HCT116 (cell line): ENCODE results near the gene PKIB. TPM values are rescaled to one million over a fixed set of nuclear protein-coding genes. Genes with fewer than 3 reads are reported as not detected.

ENCODE experiments used
- ATAC-seq: fragments of 200-7000 bp; cut with Tn5 transposase; 2 replicates; pipeline ENCODE4 v1.9.1; 2020; ENCODE audit warnings: mild to moderate bottlenecking, moderate library complexity
- Bru-seq: library from RNA; stranded (reverse); fragments of 400-500 nt; gene quantifications from one replicate; lab custom pipeline; 2021; lab: Mats Ljungman, UMichigan
- BruChase-seq, 2 experiments: library from RNA; stranded (reverse); fragments of 400-500 nt; gene quantifications; one replicate each; lab custom pipeline; 2021; lab: Mats Ljungman, UMichigan
- BruUV-seq: library from RNA; stranded (reverse); fragments of 400-500 nt; replicated peaks from 2 replicates; lab custom pipeline; 2021; lab: Mats Ljungman, UMichigan
- CTCF ChIA-PET: fragments of 300-600 bp; sonication (Branson Sonifier 250); formaldehyde crosslinking; loops from one replicate; lab custom pipeline; 2021; ENCODE audit warnings: antibody characterized with exemption; lab: Charles Lee
- POLR2A ChIA-PET: fragments of 300-600, 350-600 bp; sonication (Branson Sonifier 250); formaldehyde crosslinking; loops from one replicate; lab custom pipeline; 2021; ENCODE audit warnings: antibody characterized with exemption; lab: Charles Lee
- RAD21 ChIA-PET, 2 experiments: fragments of 300-600 bp; sonication (Branson Sonifier 250); formaldehyde crosslinking; loops; one replicate each; lab custom pipeline; 2023; ENCODE audit warnings: low total read pairs in 2 of 2; ENCODE audit not compliant: uncharacterized antibody in 2 of 2, unreplicated experiment in 2 of 2, low non-redundant PET in 1 of 2; lab: Charles Lee
- DNase-seq: peaks from one replicate; pipeline ENCODE4 v3.0.0-alpha.2; 2010; ENCODE audit warnings: low read depth, low spot score
- H2AFZ ChIP-seq: fragments of 200-600 bp; shearing (Covaris generic), sonication (generic); 2 replicates; pipeline ENCODE4 v1.6.1; 2017; ENCODE audit warnings: low read depth, mixed run types, mixed read lengths, antibody characterized with exemption, low read length; ENCODE audit not compliant: poor library complexity, severe bottlenecking
- H3K27ac ChIP-seq: 2 replicates; pipeline ENCODE4 v1.5.1; 2012; ENCODE audit warnings: low read depth, low read length
- H3K27me3 ChIP-seq: fragments of 200-600 bp; sonication (generic); 2 replicates; pipeline ENCODE4 v1.6.1; 2016; ENCODE audit warnings: mixed run types, low read length, mixed read lengths; ENCODE audit not compliant: insufficient read depth
- H3K36me3 ChIP-seq, 2 experiments: fragments of 200-500 bp in 1 of 2; fragments of 200-600 bp in 1 of 2; sonication (Bioruptor generic) in 1 of 2; sonication (generic) in 1 of 2; 2 replicates each; pipeline versions ENCODE4 v1.5.1 to v1.6.1; 2014 to 2016; ENCODE audit warnings: low read length in 2 of 2, inconsistent platforms in 1 of 2, mixed read lengths in 1 of 2, mixed run types in 1 of 2; ENCODE audit not compliant: insufficient read depth in 2 of 2, control insufficient read depth in 1 of 2
- H3K4me1 ChIP-seq, 2 experiments: fragments of 200-600 bp in 1 of 2; sonication (generic) in 1 of 2; 2 replicates each; pipeline versions ENCODE4 v1.5.1 to v1.6.1; 2012 to 2017; ENCODE audit warnings: low read length in 2 of 2, inconsistent platforms in 1 of 2, mild to moderate bottlenecking in 1 of 2, mixed read lengths in 1 of 2, mixed run types in 1 of 2, moderate library complexity in 1 of 2; ENCODE audit not compliant: insufficient read depth in 2 of 2, control insufficient read depth in 1 of 2
- H3K4me2 ChIP-seq: fragments of 200-600 bp; sonication (generic); 2 replicates; pipeline ENCODE4 v1.6.1; 2017; ENCODE audit warnings: mixed run types, low read length, mixed read lengths
- H3K4me3 ChIP-seq, 2 experiments: fragments of 200-600 bp in 1 of 2; sonication (generic) in 1 of 2; replicated peaks in 1 of 2; 2 replicates each; pipeline ENCODE4 v1.5.1; 2011 to 2016; ENCODE audit warnings: low read length in 2 of 2, control low read depth in 1 of 2, low read depth in 1 of 2, mild to moderate bottlenecking in 1 of 2, mixed read lengths in 1 of 2, mixed run types in 1 of 2
- H3K79me2 ChIP-seq: fragments of 200-600 bp; sonication (generic); 2 replicates; pipeline ENCODE4 v1.6.1; 2017; ENCODE audit warnings: mild to moderate bottlenecking, mixed run types, low read length, moderate library complexity, mixed read lengths; ENCODE audit not compliant: insufficient read depth
- H3K9ac ChIP-seq: fragments of 200-600 bp; sonication (generic); 2 replicates; pipeline ENCODE4 v1.6.1; 2016; ENCODE audit warnings: low read length, mixed read lengths
- H3K9me2 ChIP-seq: fragments of 200-600 bp; sonication (generic), shearing (Covaris generic); 2 replicates; pipeline ENCODE4 v1.6.1; 2017; ENCODE audit warnings: mixed run types, mild to moderate bottlenecking, moderate library complexity; ENCODE audit not compliant: insufficient read depth
- H3K9me3 ChIP-seq, 2 experiments: fragments of 200-500 bp in 1 of 2; fragments of 200-600 bp in 1 of 2; sonication (Bioruptor generic) in 1 of 2; sonication (generic) in 1 of 2; 2 replicates each; pipeline ENCODE4 v1.6.1; 2014 to 2017; ENCODE audit warnings: low read length in 2 of 2, mixed read lengths in 2 of 2, inconsistent platforms in 1 of 2, low read depth in 1 of 2, mild to moderate bottlenecking in 1 of 2, mixed run types in 1 of 2, moderate library complexity in 1 of 2; ENCODE audit not compliant: control insufficient read depth in 1 of 2, insufficient read depth in 1 of 2
- H4K20me1 ChIP-seq: fragments of 200-600 bp; sonication (generic), shearing (Covaris generic); 2 replicates; pipeline ENCODE4 v1.6.1; 2017; ENCODE audit warnings: mixed run types, mild to moderate bottlenecking, moderate library complexity; ENCODE audit not compliant: insufficient read depth
- CBX3 ChIP-seq: IDR thresholded peaks from 2 replicates; pipeline ENCODE4 v1.6.1; 2012; ENCODE audit warnings: low read depth
- CEBPB ChIP-seq: IDR thresholded peaks from 2 replicates; pipeline ENCODE4 v1.6.1; 2012; ENCODE audit warnings: low read depth
- CTCF ChIP-seq, 3 experiments: fragments of 200-600 bp in 1 of 3; sonication (generic) in 1 of 3; IDR thresholded peaks in 2 of 3; conservative IDR thresholded peaks in 1 of 3; 2 replicates each; pipeline ENCODE4 v1.5.1; 2012 to 2017; ENCODE audit warnings: low read depth in 2 of 3, low read length in 2 of 3, antibody characterized with exemption in 1 of 3, borderline replicate concordance in 1 of 3, control low read depth in 1 of 3, mild to moderate bottlenecking in 1 of 3, mixed read lengths in 1 of 3, mixed run types in 1 of 3, moderate library complexity in 1 of 3; ENCODE audit not compliant: insufficient read depth in 1 of 3
- EGR1 ChIP-seq: IDR thresholded peaks from 2 replicates; pipeline ENCODE4 v1.6.1; 2012; ENCODE audit warnings: low read depth
- ELF1 ChIP-seq: IDR thresholded peaks from 2 replicates; pipeline ENCODE4 v1.6.1; 2012; ENCODE audit warnings: low read depth, borderline replicate concordance
- EZH2 ChIP-seq: fragments of 200-600 bp; sonication (generic); IDR thresholded peaks from 2 replicates; pipeline ENCODE4 v1.6.1; 2017; ENCODE audit warnings: antibody characterized with exemption, mixed run types
- EZH2phosphoT487 ChIP-seq: fragments of 200-600 bp; IDR thresholded peaks from 2 replicates; pipeline ENCODE4 v1.6.1; 2018; ENCODE audit warnings: antibody characterized with exemption, borderline replicate concordance
- FOSL1 ChIP-seq: IDR thresholded peaks from 2 replicates; pipeline ENCODE4 v1.6.1; 2012; ENCODE audit warnings: low read depth
- JUND ChIP-seq: IDR thresholded peaks from 2 replicates; pipeline ENCODE4 v1.6.1; 2012
- MAX ChIP-seq: IDR thresholded peaks from 2 replicates; pipeline ENCODE4 v1.6.1; 2012
- POLR2A ChIP-seq: IDR thresholded peaks from 2 replicates; pipeline ENCODE4 v1.7.0; 2011; ENCODE audit warnings: borderline replicate concordance; ENCODE audit not compliant: insufficient read depth, insufficient read length; ENCODE audit errors: extremely low read depth
- POLR2AphosphoS5 ChIP-seq: IDR thresholded peaks from 2 replicates; pipeline ENCODE4 v1.6.1; 2011; ENCODE audit warnings: mild to moderate bottlenecking, low read depth, low read length, moderate library complexity
- RAD21 ChIP-seq: IDR thresholded peaks from 2 replicates; pipeline ENCODE4 v1.6.1; 2012; ENCODE audit warnings: low read depth, mild to moderate bottlenecking
- SIN3A ChIP-seq: IDR thresholded peaks from 2 replicates; pipeline ENCODE4 v1.6.1; 2012; ENCODE audit warnings: low read depth
- SP1 ChIP-seq: IDR thresholded peaks from 2 replicates; pipeline ENCODE4 v1.6.1; 2012; ENCODE audit warnings: low read depth
- SRF ChIP-seq: IDR thresholded peaks from 2 replicates; pipeline ENCODE4 v1.6.1; 2012; ENCODE audit warnings: low read depth
- TCF7L2 ChIP-seq: IDR thresholded peaks from 2 replicates; pipeline ENCODE4 v1.7.0; 2011; ENCODE audit warnings: borderline replicate concordance, inconsistent platforms; ENCODE audit not compliant: insufficient read depth, insufficient read length; ENCODE audit errors: extremely low read depth
- YY1 ChIP-seq: IDR thresholded peaks from 2 replicates; pipeline ENCODE4 v1.6.1; 2011; ENCODE audit warnings: low read length, low read depth, moderate library complexity, mild to moderate bottlenecking; ENCODE audit not compliant: insufficient replicate concordance; ENCODE audit errors: extremely low read depth
- ZNF274 ChIP-seq: fragments of 200-500 bp; sonication (Bioruptor generic); IDR thresholded peaks from 2 replicates; pipeline ENCODE4 v1.6.1; 2014; ENCODE audit warnings: mild to moderate bottlenecking, low read depth, low read length, inconsistent platforms
- intact Hi-C: fragments of 100-400 bp; cut with micrococcal nuclease; formaldehyde crosslinking; loops from 2 replicates; pipeline ENCODE4 v1.10.0; 2022
- long read RNA-seq: library from polyadenylated mRNA; unstranded; transcript quantifications from one replicate; pipeline ENCODE4 v2.0.0, GENCODE V29; 2021; ENCODE audit not compliant: unreplicated experiment
- polyA plus RNA-seq: library from polyadenylated mRNA; unstranded; fragments of >200 nt; gene quantifications from 2 replicates; pipeline ENCODE4 v1.2.1, GENCODE V29; 2012; ENCODE audit warnings: missing spikeins
- total RNA-seq: library from RNA; stranded (reverse); gene quantifications from one replicate; pipeline ENCODE4 v1.2.1, GENCODE V29; 2021; ENCODE audit not compliant: unreplicated experiment
- TF ChIP-seq, protein P1 (sequence below): IDR thresholded peaks from 2 replicates; pipeline ENCODE4 v1.6.1; 2012
- TF ChIP-seq, protein P2 (sequence below): IDR thresholded peaks from 2 replicates; pipeline ENCODE4 v1.6.1; 2011; ENCODE audit warnings: mild to moderate bottlenecking, low read length, moderate library complexity; ENCODE audit not compliant: insufficient replicate concordance; ENCODE audit errors: extremely low read depth

Gene PKIB, protein sequence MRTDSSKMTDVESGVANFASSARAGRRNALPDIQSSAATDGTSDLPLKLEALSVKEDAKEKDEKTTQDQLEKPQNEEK
- 24.0 TPM for total RNA-seq
- 17.1 and 20.8 TPM in 2 replicates for polyA plus RNA-seq
- Bru-seq, nascent RNA: percentile 62 among the genes with signal in this experiment
- BruChase-seq, experiment 1, labeled RNA remaining after a 6-hour chase: percentile 42 among the genes with signal in this experiment
- percentile 48 among the genes with signal in this experiment for BruChase-seq, experiment 2, labeled RNA remaining after a 2-hour chase
- long read RNA-seq, transcript PKIB-205 (5 exons, 1,398 nt): major isoform, 13 of 26 reads
- long read RNA-seq, partial matches to known transcripts: 4 of 26 reads
- long read RNA-seq, other reads (novel, unspliced or antisense): 8 of 26 reads

- Histone ChIP-seq H3K4me2 (peak within 1 kb of the TSS; percentile 99), H3K9me3 (no peaks in the 10 kb centered on the region), H2AFZ (peak within 1 kb of the TSS; percentile 99), H4K20me1 (no peaks in the 10 kb centered on the region), H3K27ac (peak within 1 kb of the TSS; percentile 44), H3K27me3 (no peaks in the 10 kb centered on the region), H3K4me3 (peak within 1 kb of the TSS; percentile 55 to 79), H3K4me1 (peaks cover 8 to 22% of the 10 kb centered on the region in 2 experiments; a peak in 3 of 4 replicates), H3K36me3 (no peaks in the 10 kb centered on the region), H3K9me2 (no peaks in the 10 kb centered on the region), H3K79me2 (no peaks in the 10 kb centered on the region), H3K9ac (peak within 1 kb of the TSS; percentile 70)
- peak; percentile 94 for ATAC-seq
- DNase-seq: peak; percentile 75
- POLR2A ChIA-PET: interaction anchor here (0.7 to 1.1 kb wide), 5 partner anchors 10 to 102 kb away, joined by 3 to 4 read pairs (median 3); no protein-coding TSS in a partner anchor
- BruUV-seq: no TSS peak
- intact Hi-C loops: loop anchor here (2.0 kb wide), 1 partner anchor 117 kb away; no protein-coding TSS in a partner anchor
- RAD21 ChIA-PET: no interaction called here
- CTCF ChIA-PET: interaction anchor here (0.6 to 2.0 kb wide), 8 partner anchors 10 to 188 kb away, joined by 3 to 12 read pairs (median 5); no protein-coding TSS in a partner anchor
- TF ChIP-seq JUND: no peak
- no peak for TF ChIP-seq ELF1
- no peak for TF ChIP-seq EZH2
- TF ChIP-seq SP1: no peak
- TF ChIP-seq CTCF (IDR thresholded peaks at IDR 0.05 in 2 of 3, conservative IDR thresholded peaks at IDR 0.05 in 1 of 3; ENCODE audit: borderline replicate concordance in 1 of 3, insufficient read depth in 1 of 3, low read depth in 2 of 3, low read length in 2 of 3): peak in 2 of 3 experiments; percentile 44 to 51; a peak in 5 of 6 replicates
- TF ChIP-seq EZH2phosphoT487: no peak
- TF ChIP-seq RAD21: peak; percentile 53
- peak; percentile 38 for TF ChIP-seq POLR2A
- TF ChIP-seq ZNF274: no peak
- peak; percentile 82; the same call in 1 of the 2 replicates for TF ChIP-seq CBX3
- peak; percentile 60 for TF ChIP-seq TCF7L2
- no peak for TF ChIP-seq SRF
- TF ChIP-seq YY1: peak; percentile 15
- TF ChIP-seq POLR2AphosphoS5: peak; percentile 91
- TF ChIP-seq, protein P1, sequence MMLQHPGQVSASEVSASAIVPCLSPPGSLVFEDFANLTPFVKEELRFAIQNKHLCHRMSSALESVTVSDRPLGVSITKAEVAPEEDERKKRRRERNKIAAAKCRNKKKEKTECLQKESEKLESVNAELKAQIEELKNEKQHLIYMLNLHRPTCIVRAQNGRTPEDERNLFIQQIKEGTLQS: no peak
- TF ChIP-seq EGR1: peak; percentile 82
- peak; percentile 70 for TF ChIP-seq MAX
- 0 out of 2 replicates have a peak, but pooled peaks have one; percentile 30 for TF ChIP-seq SIN3A
- no peak for TF ChIP-seq CEBPB
- TF ChIP-seq FOSL1: no peak
- TF ChIP-seq, protein P2, sequence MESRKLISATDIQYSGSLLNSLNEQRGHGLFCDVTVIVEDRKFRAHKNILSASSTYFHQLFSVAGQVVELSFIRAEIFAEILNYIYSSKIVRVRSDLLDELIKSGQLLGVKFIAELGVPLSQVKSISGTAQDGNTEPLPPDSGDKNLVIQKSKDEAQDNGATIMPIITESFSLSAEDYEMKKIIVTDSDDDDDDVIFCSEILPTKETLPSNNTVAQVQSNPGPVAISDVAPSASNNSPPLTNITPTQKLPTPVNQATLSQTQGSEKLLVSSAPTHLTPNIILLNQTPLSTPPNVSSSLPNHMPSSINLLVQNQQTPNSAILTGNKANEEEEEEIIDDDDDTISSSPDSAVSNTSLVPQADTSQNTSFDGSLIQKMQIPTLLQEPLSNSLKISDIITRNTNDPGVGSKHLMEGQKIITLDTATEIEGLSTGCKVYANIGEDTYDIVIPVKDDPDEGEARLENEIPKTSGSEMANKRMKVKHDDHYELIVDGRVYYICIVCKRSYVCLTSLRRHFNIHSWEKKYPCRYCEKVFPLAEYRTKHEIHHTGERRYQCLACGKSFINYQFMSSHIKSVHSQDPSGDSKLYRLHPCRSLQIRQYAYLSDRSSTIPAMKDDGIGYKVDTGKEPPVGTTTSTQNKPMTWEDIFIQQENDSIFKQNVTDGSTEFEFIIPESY: no peak
These were observed at the start of gene PKIB for GRCh38 chr6:122609881-122610689. Gene PKIB (plus strand): TSS chr6:122610405. CDS start chr6:122717795, 107,390 bp downstream.
